ENCODE data around the gene NAV1.

DNA sequence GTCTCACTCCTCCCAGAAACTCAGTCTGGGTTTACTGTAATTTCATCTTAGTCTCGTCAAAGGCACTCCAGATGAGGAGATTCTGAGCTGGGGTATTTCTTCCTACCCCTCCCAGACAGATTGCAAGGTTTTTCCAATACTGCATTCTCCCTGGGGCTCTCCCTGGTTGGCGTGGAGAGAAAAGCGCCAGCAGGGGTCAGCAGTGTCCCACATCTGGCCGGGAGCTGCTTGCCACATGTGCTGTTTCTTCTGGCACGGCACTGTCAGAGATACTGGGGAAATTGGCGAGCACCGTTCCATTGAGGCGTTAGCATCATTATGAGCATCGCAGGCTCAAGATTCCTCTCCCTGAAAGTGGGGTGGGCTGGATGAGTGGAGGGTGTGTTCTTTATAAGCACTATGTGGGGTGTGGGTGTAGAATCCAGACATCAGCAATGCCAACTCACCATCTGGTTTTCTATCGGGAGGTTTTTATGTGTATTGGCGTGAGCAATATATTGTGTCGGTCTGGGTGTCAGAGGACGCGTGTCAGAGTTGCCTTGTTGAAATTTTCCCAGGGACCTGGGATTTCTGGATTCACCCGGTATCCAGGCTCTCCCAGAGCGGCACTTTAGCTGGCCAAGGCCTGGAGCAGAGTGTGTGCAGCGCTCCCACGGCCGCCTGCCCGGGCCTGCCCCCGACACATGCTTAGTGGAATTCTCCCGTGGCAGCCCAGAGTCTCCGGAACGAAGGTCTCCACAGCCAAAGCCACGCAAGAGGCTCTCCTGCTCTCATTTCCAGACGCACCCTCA, 8.0 kb upstream of the NAV1 start:
- TF ChIP-seq CTCF (IDR thresholded peaks at IDR 0.05; ENCODE audit: low read length) (peak; percentile 90), EZH2 (optimal IDR thresholded peaks at IDR 0.05; ENCODE audit: low read depth, low read length) (no peak)
